NCI-H2081 treated with DMSO at 0.1 percent for 48 hours (cell line): ENCODE measurements around the gene MYPN.
"Not testable (repeated sequence)": the region's sequence is repeated elsewhere in the genome, so short reads cannot be mapped to it uniquely, and the experiment has no call there.

ENCODE experiments used
- DNase-seq: peaks from one replicate; lab custom pipeline; 2025; lab: John Stamatoyannopoulos, UW

Gene MYPN

GRCh38 chr10:68109331-68109730, at the start of gene MYPN:
MYPN (plus strand) TSS chr10:68109488; CDS start chr10:68121439, 11,951 bp downstream.
- DNase-seq = no peak

- no peak for DNase-seq
Observed at GRCh38 chr10:68067029-68067428, 42.3 kb upstream of the MYPN start.

- no peak for DNase-seq
Observed at GRCh38 chr10:68067508-68067907, 41.8 kb upstream of the MYPN start.

GRCh38 chr10:68073631-68074030, 35.7 kb upstream of the MYPN start:
- no peak for DNase-seq

GRCh38 chr10:68074031-68074774, 35.1 kb upstream of the MYPN start:
- DNase-seq = no peak

GRCh38 chr10:68074775-68075549, 34.3 kb upstream of the MYPN start, which contains the start of gene HERC4:
HERC4 (minus strand) TSS chr10:68075283; CDS start chr10:68073108, 2,175 bp downstream.
- DNase-seq = no peak

- no peak for DNase-seq
Observed at GRCh38 chr10:68075550-68076004, 33.7 kb upstream of the MYPN start.

- DNase-seq = not testable (repeated sequence)
Observed at GRCh38 chr10:68076081-68076480, 33.2 kb upstream of the MYPN start.

- no peak for DNase-seq
Observed at GRCh38 chr10:68077026-68077425, 32.3 kb upstream of the MYPN start.

- DNase-seq = no peak
Observed at GRCh38 chr10:68079434-68079833, 29.9 kb upstream of the MYPN start.

- no peak for DNase-seq
Observed at GRCh38 chr10:68080853-68081431, 28.3 kb upstream of the MYPN start.

- no peak for DNase-seq
Observed at GRCh38 chr10:68081916-68082315, 27.4 kb upstream of the MYPN start.

GRCh38 chr10:68082872-68083271, 26.4 kb upstream of the MYPN start:
- DNase-seq = no peak

- no peak for DNase-seq
Observed at GRCh38 chr10:68083953-68084352, 25.3 kb upstream of the MYPN start.

GRCh38 chr10:68084469-68084868, 24.8 kb upstream of the MYPN start:
- no peak for DNase-seq

- DNase-seq = no peak
Observed at GRCh38 chr10:68086011-68086410, 23.3 kb upstream of the MYPN start.

- no peak for DNase-seq
Observed at GRCh38 chr10:68086910-68087684, 22.2 kb upstream of the MYPN start.

GRCh38 chr10:68087685-68088401, 21.4 kb upstream of the MYPN start:
- no peak for DNase-seq

- DNase-seq = no peak
Observed at GRCh38 chr10:68088740-68089139, 20.5 kb upstream of the MYPN start.

- no peak for DNase-seq
Observed at GRCh38 chr10:68090586-68090985, 18.7 kb upstream of the MYPN start.

GRCh38 chr10:68092512-68092911, 16.8 kb upstream of the MYPN start:
- DNase-seq = no peak
